Vagina (tissue), 2 donors: ENCODE measurements around the gene ANKLE2. TPM values are rescaled to one million over a fixed set of nuclear protein-coding genes. Genes with fewer than 3 reads are reported as not detected.

Experiments
- DNase-seq, 2 donors: peaks; one replicate each; pipeline ENCODE4 v3.0.0-alpha.2; 2017; ENCODE audit errors: extremely low spot score in 2 of 2
- H3K27ac ChIP-seq: fragments of 200-600 bp; sonication (generic); one replicate; pipeline ENCODE4 v1.5.1; 2019
- H3K27me3 ChIP-seq: fragments of 200-600 bp; sonication (generic); one replicate; pipeline ENCODE4 v1.5.1; 2019
- H3K36me3 ChIP-seq, 2 donors: fragments of 200-600 bp; sonication (generic); one replicate each; pipeline ENCODE4 v1.5.1; 2017 to 2019
- H3K4me1 ChIP-seq: fragments of 200-600 bp; sonication (generic); one replicate; pipeline ENCODE4 v1.5.1; 2019
- H3K4me3 ChIP-seq, 2 donors: fragments of 200-600 bp; sonication (generic); 1 replicate in 1 of 2; 2 replicates in 1 of 2; pipeline ENCODE4 v1.5.1; 2016 to 2019
- H3K9me3 ChIP-seq: fragments of 200-600 bp; sonication (generic); one replicate; pipeline ENCODE4 v1.5.1; 2019
- CTCF ChIP-seq, 3 experiments: fragments of 450-650 bp in 2 of 3; fragments of 200-600 bp in 1 of 3; sonication (generic) in 1 of 3; IDR thresholded peaks; one replicate each; pipeline ENCODE4 v1.5.1; 2017 to 2019; ENCODE audit warnings: antibody characterized with exemption in 3 of 3, mild to moderate bottlenecking in 2 of 3, moderate library complexity in 2 of 3
- POLR2A ChIP-seq, 2 donors: fragments of 450-650 bp; IDR thresholded peaks; one replicate each; pipeline ENCODE4 v1.6.1; 2017; ENCODE audit warnings: antibody characterized with exemption in 2 of 2, mild to moderate bottlenecking in 2 of 2, moderate library complexity in 2 of 2
- POLR2AphosphoS5 ChIP-seq, 2 donors: sonication (generic); formaldehyde crosslinking; IDR thresholded peaks; one replicate each; pipeline ENCODE4 v1.9.0; 2017; ENCODE audit warnings: antibody characterized with exemption in 2 of 2, mild to moderate bottlenecking in 2 of 2, low read depth in 1 of 2; ENCODE audit not compliant: insufficient read depth in 1 of 2
- intact Hi-C: fragments of 100-400 bp; cut with DNase I; formaldehyde crosslinking; loops from one replicate; pipeline ENCODE4 v1.15.1; 2023
- total RNA-seq: library from RNA; depleted of rRNA; stranded (reverse); fragments of >200 nt; gene quantifications from one replicate; pipeline ENCODE4 v1.2.3, GENCODE V29; 2016

Gene ANKLE2
- total RNA-seq, 1 donor from 2014 or later, result 63.1 TPM

- no peaks in the 10 kb centered on the region for H3K4me1 ChIP-seq
- intact Hi-C loops, result no loop called here
- no peak for TF ChIP-seq POLR2AphosphoS5 (IDR thresholded peaks at IDR 0.05; ENCODE audit: insufficient read depth in 1 of 2, low read depth in 1 of 2)
- TF ChIP-seq CTCF (IDR thresholded peaks at IDR 0.05), result no peak
- TF ChIP-seq POLR2A (IDR thresholded peaks at IDR 0.05), result no peak
- H3K27me3 ChIP-seq, result no peaks in the 10 kb centered on the region
- no peaks in the 10 kb centered on the region for H3K9me3 ChIP-seq
- H3K4me3 ChIP-seq, result no peak overlapping the region
- peaks cover 0 to 86% of the 10 kb centered on the region in 2 donors for H3K36me3 ChIP-seq
- no peak overlapping the region for H3K27ac ChIP-seq
- no peak for DNase-seq
Measured at GRCh38 chr12:132786192-132786591, 24.6 kb upstream of the ANKLE2 start.

GRCh38 chr12:132784580-132784979 is 22.9 kb upstream of the ANKLE2 start:
- Histone ChIP-seq H3K36me3 (peaks cover 0 to 93% of the 10 kb centered on the region in 2 donors), H3K27me3 (no peaks in the 10 kb centered on the region), H3K4me3 (no peak overlapping the region), H3K9me3 (no peaks in the 10 kb centered on the region), H3K27ac (no peak overlapping the region), H3K4me1 (no peaks in the 10 kb centered on the region)
- DNase-seq, result no peak
- intact Hi-C loops, result no loop called here
- TF ChIP-seq CTCF (IDR thresholded peaks at IDR 0.05) (no peak), POLR2A (IDR thresholded peaks at IDR 0.05) (no peak), POLR2AphosphoS5 (IDR thresholded peaks at IDR 0.05; ENCODE audit: insufficient read depth in 1 of 2, low read depth in 1 of 2) (no peak)

- no peaks in the 10 kb centered on the region for H3K27me3 ChIP-seq
- peaks cover 0 to 91% of the 10 kb centered on the region in 2 donors for H3K36me3 ChIP-seq
- no peak overlapping the region for H3K27ac ChIP-seq
- no peak for DNase-seq
- TF ChIP-seq CTCF (IDR thresholded peaks at IDR 0.05) (no peak), POLR2AphosphoS5 (IDR thresholded peaks at IDR 0.05; ENCODE audit: insufficient read depth in 1 of 2, low read depth in 1 of 2) (no peak), POLR2A (IDR thresholded peaks at IDR 0.05) (no peak)
- H3K4me3 ChIP-seq, result no peak overlapping the region
- no peaks in the 10 kb centered on the region for H3K9me3 ChIP-seq
- intact Hi-C loops, result no loop called here
- no peaks in the 10 kb centered on the region for H3K4me1 ChIP-seq
Measured at GRCh38 chr12:132783917-132784531, 22.4 kb upstream of the ANKLE2 start.

GRCh38 chr12:132781938-132782337 is 20.3 kb upstream of the ANKLE2 start:
- no peak overlapping the region for H3K27ac ChIP-seq
- intact Hi-C loops, result no loop called here
- H3K4me3 ChIP-seq, result no peak overlapping the region
- H3K4me1 ChIP-seq, result no peaks in the 10 kb centered on the region
- DNase-seq, result no peak
- H3K36me3 ChIP-seq, result peaks cover 0 to 91% of the 10 kb centered on the region in 2 donors
- H3K9me3 ChIP-seq, result no peaks in the 10 kb centered on the region
- H3K27me3 ChIP-seq, result no peaks in the 10 kb centered on the region
- no peak for TF ChIP-seq POLR2AphosphoS5 (IDR thresholded peaks at IDR 0.05; ENCODE audit: insufficient read depth in 1 of 2, low read depth in 1 of 2)
- no peak for TF ChIP-seq POLR2A (IDR thresholded peaks at IDR 0.05)
- no peak for TF ChIP-seq CTCF (IDR thresholded peaks at IDR 0.05)

GRCh38 chr12:132779781-132780353 is 18.2 kb upstream of the ANKLE2 start:
- Histone ChIP-seq H3K27ac (no peak overlapping the region), H3K4me3 (no peak overlapping the region), H3K4me1 (no peaks in the 10 kb centered on the region), H3K9me3 (no peaks in the 10 kb centered on the region), H3K36me3 (peaks cover 0 to 83% of the 10 kb centered on the region in 2 donors), H3K27me3 (no peaks in the 10 kb centered on the region)
- no peak for TF ChIP-seq POLR2A (IDR thresholded peaks at IDR 0.05)
- TF ChIP-seq POLR2AphosphoS5 (IDR thresholded peaks at IDR 0.05; ENCODE audit: insufficient read depth in 1 of 2, low read depth in 1 of 2), result no peak
- TF ChIP-seq CTCF (IDR thresholded peaks at IDR 0.05), result no peak
- no peak for DNase-seq
- intact Hi-C loops, result no loop called here
